ENCODE results near the gene SV2B.

Gene SV2B

DNA sequence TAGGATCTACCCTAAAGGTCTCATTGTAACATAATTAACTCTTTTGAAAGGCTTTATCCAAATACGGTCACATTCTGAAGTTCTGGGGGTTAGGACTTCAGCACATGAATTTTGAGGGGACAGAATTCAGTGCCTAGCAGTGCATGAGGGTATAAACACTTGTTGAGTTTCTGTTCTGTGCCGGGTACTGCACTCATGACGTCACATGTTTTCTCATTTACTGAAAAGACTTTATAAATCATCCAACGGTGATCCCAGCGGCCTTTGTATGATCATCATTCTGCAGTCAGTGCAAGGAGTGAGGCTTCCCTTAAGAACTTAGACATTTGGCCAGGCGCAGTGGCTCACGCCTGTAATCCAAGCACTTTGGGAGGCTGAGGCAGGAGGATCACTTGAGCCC lies 25.1 kb downstream of the SV2B start:
- Histone ChIP-seq H2BK120ac (ENCODE audit: insufficient read depth, low read length, poor library complexity) (no peak overlapping the region), H3K9me3 (ENCODE audit: insufficient read depth, low read depth, low read length) (no peaks in the 10 kb centered on the region), H3K4me1 (ENCODE audit: control insufficient read depth in 1 of 2, insufficient read depth in 2 of 2, low read length in 2 of 2) (no peaks in the 10 kb centered on the region), H3K27ac (ENCODE audit: low read depth, low read length) (no peak overlapping the region), H4K91ac (ENCODE audit: low read depth, low read length) (no peak overlapping the region), H3K27me3 (ENCODE audit: insufficient read depth, low read length) (no peaks in the 10 kb centered on the region), H3K36me3 (ENCODE audit: control insufficient read depth in 1 of 2, insufficient read depth in 2 of 2, low read length in 2 of 2) (no peaks in the 10 kb centered on the region), H3K79me1 (ENCODE audit: low read length) (no peaks in the 10 kb centered on the region), H2BK12ac (ENCODE audit: low read length) (no peak overlapping the region), H3K23ac (ENCODE audit: low read length) (no peak overlapping the region), H3K9ac (ENCODE audit: low read length) (no peak overlapping the region), H3K79me2 (ENCODE audit: control insufficient read depth, insufficient read depth, low read length, poor library complexity) (no peaks in the 10 kb centered on the region), H2AK5ac (ENCODE audit: low read length) (no peak overlapping the region), H2BK5ac (ENCODE audit: low read depth, low read length, poor library complexity) (no peak overlapping the region), H3K4me3 (ENCODE audit: low read depth, low read length) (no peak overlapping the region), H4K8ac (ENCODE audit: low read depth, low read length) (no peak overlapping the region), H3K4ac (ENCODE audit: low read depth, low read length) (no peak overlapping the region), H3K4me2 (ENCODE audit: low read length) (no peak overlapping the region), H3K14ac (ENCODE audit: low read length) (no peak overlapping the region), H2AFZ (ENCODE audit: insufficient read depth, low read length, poor library complexity) (no peak overlapping the region), H4K12ac (ENCODE audit: low read depth, low read length) (no peak overlapping the region), H3K18ac (ENCODE audit: low read length) (no peak overlapping the region)
- DNase-seq = no peak
- WGBS (ENCODE audit: extremely low coverage, insufficient coverage, insufficient read length) = no CpG with 5 or more reads among the region's 7 CpGs

DNA sequence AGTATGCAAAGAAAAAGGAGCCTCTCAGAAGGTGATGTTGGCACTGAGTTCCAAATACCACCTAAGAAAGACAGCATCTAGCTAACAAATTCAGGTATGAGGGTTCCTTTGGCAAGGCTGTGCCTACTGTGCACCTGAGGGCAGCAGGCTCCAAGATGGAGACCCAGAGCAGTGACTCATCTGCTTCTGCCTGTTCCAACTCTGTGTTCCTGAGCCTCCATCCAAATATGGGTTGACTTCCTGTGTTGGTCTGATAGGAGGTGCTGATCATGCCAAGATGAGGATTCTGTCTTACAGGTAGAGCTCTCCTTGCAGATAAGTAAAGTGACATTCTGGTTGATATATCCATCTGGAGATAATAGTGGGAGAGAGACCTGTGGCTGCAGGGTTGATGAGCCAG lies 26.0 kb downstream of the SV2B start:
- no peak overlapping the region for H2BK120ac ChIP-seq (ENCODE audit: insufficient read depth, low read length, poor library complexity)
- no peaks in the 10 kb centered on the region for H3K79me2 ChIP-seq (ENCODE audit: control insufficient read depth, insufficient read depth, low read length, poor library complexity)
- DNase-seq = no peak
- no peak overlapping the region for H3K18ac ChIP-seq (ENCODE audit: low read length)
- no peaks in the 10 kb centered on the region for H3K36me3 ChIP-seq (ENCODE audit: control insufficient read depth in 1 of 2, insufficient read depth in 2 of 2, low read length in 2 of 2)
- H3K9me3 ChIP-seq (ENCODE audit: insufficient read depth, low read depth, low read length) = no peaks in the 10 kb centered on the region
- H4K91ac ChIP-seq (ENCODE audit: low read depth, low read length) = no peak overlapping the region
- H4K12ac ChIP-seq (ENCODE audit: low read depth, low read length) = no peak overlapping the region
- no peak overlapping the region for H2BK5ac ChIP-seq (ENCODE audit: low read depth, low read length, poor library complexity)
- H4K8ac ChIP-seq (ENCODE audit: low read depth, low read length) = no peak overlapping the region
- no peak overlapping the region for H2AFZ ChIP-seq (ENCODE audit: insufficient read depth, low read length, poor library complexity)
- H3K79me1 ChIP-seq (ENCODE audit: low read length) = no peaks in the 10 kb centered on the region
- H3K4ac ChIP-seq (ENCODE audit: low read depth, low read length) = no peak overlapping the region
- H2BK12ac ChIP-seq (ENCODE audit: low read length) = no peak overlapping the region
- H3K23ac ChIP-seq (ENCODE audit: low read length) = no peak overlapping the region
- H2AK5ac ChIP-seq (ENCODE audit: low read length) = no peak overlapping the region
- no peak overlapping the region for H3K4me3 ChIP-seq (ENCODE audit: low read depth, low read length)
- H3K27ac ChIP-seq (ENCODE audit: low read depth, low read length) = no peak overlapping the region
- H3K4me2 ChIP-seq (ENCODE audit: low read length) = no peak overlapping the region
- H3K9ac ChIP-seq (ENCODE audit: low read length) = no peak overlapping the region
- no peaks in the 10 kb centered on the region for H3K4me1 ChIP-seq (ENCODE audit: control insufficient read depth in 1 of 2, insufficient read depth in 2 of 2, low read length in 2 of 2)
- H3K14ac ChIP-seq (ENCODE audit: low read length) = no peak overlapping the region
- H3K27me3 ChIP-seq (ENCODE audit: insufficient read depth, low read length) = no peaks in the 10 kb centered on the region

DNA sequence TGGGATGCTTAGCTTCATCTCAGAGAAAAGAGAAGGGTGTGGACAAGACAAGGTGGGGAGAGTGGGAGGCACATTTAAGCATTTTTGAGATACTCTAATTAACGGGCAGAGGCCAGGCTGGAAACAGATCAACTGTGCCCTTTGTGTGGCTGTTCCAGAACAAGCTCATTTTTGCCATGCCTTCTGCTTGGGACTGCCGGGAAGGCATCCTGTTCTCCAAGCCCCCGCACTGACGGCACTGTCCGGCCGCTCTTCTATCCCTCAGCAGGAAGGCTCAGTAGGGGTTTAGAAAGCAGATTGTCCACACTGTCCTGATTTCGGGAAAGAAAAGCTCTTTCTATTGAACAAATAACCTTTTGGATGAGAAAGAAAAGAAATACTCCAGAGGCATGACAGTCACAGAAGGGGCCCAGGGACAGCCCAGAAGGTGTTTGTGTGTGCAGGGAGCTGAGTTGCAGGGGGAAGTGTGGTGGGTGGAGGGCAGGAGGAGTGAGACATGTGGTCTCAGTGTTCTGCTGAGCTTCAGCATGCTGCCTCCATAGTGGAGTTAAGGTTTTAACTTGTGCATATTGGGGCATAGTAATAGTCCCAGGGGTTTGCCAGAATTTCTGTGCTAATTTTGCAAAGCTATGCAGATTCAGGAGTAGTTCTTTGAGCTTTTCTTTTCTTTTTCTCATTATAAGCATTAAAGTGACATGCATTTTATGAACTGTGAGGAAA lies 27.3 kb downstream of the SV2B start:
- Histone ChIP-seq H3K79me2 (ENCODE audit: control insufficient read depth, insufficient read depth, low read length, poor library complexity) (no peaks in the 10 kb centered on the region), H3K9me3 (ENCODE audit: insufficient read depth, low read depth, low read length) (no peaks in the 10 kb centered on the region), H3K4me2 (ENCODE audit: low read length) (no peak overlapping the region), H2AK5ac (ENCODE audit: low read length) (no peak overlapping the region), H2BK5ac (ENCODE audit: low read depth, low read length, poor library complexity) (no peak overlapping the region), H3K36me3 (ENCODE audit: control insufficient read depth in 1 of 2, insufficient read depth in 2 of 2, low read length in 2 of 2) (no peaks in the 10 kb centered on the region), H4K12ac (ENCODE audit: low read depth, low read length) (no peak overlapping the region), H3K4ac (ENCODE audit: low read depth, low read length) (no peak overlapping the region), H3K27ac (ENCODE audit: low read depth, low read length) (no peak overlapping the region), H2BK120ac (ENCODE audit: insufficient read depth, low read length, poor library complexity) (no peak overlapping the region), H3K79me1 (ENCODE audit: low read length) (no peaks in the 10 kb centered on the region), H2BK12ac (ENCODE audit: low read length) (no peak overlapping the region), H2AFZ (ENCODE audit: insufficient read depth, low read length, poor library complexity) (no peak overlapping the region), H3K4me3 (ENCODE audit: low read depth, low read length) (no peak overlapping the region), H3K14ac (ENCODE audit: low read length) (no peak overlapping the region), H3K9ac (ENCODE audit: low read length) (no peak overlapping the region), H4K91ac (ENCODE audit: low read depth, low read length) (no peak overlapping the region), H3K23ac (ENCODE audit: low read length) (no peak overlapping the region), H3K27me3 (ENCODE audit: insufficient read depth, low read length) (no peaks in the 10 kb centered on the region), H4K8ac (ENCODE audit: low read depth, low read length) (no peak overlapping the region), H3K4me1 (ENCODE audit: control insufficient read depth in 1 of 2, insufficient read depth in 2 of 2, low read length in 2 of 2) (no peaks in the 10 kb centered on the region), H3K18ac (ENCODE audit: low read length) (no peak overlapping the region)
- DNase-seq = no peak
- WGBS (ENCODE audit: extremely low coverage, insufficient coverage, insufficient read length) = no CpG with 5 or more reads among the region's 7 CpGs

DNA sequence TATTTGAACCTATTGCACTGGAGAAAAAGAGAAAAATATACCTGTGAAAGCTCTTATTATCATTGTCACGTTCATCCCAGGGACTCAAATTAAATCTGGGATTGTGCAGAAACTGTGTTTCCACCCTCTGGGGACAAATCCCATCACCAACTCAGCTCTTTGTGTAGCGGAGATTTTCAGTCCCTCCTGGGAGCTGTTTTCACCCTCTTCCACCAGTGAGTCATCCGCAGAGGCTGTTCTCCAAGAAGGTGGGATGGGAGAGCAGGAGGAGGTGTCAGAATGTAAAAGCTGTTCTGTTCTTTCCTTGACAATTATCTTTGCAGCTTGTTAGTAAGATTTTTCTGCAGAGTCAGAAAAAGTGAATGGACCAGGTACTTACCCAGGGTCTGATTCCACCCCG lies 28.0 kb downstream of the SV2B start:
- no peaks in the 10 kb centered on the region for H3K27me3 ChIP-seq (ENCODE audit: insufficient read depth, low read length)
- no peak overlapping the region for H4K91ac ChIP-seq (ENCODE audit: low read depth, low read length)
- no CpG with 5 or more reads among the region's 4 CpGs for WGBS (ENCODE audit: extremely low coverage, insufficient coverage, insufficient read length)
- no peaks in the 10 kb centered on the region for H3K79me2 ChIP-seq (ENCODE audit: control insufficient read depth, insufficient read depth, low read length, poor library complexity)
- H2AFZ ChIP-seq (ENCODE audit: insufficient read depth, low read length, poor library complexity) = no peak overlapping the region
- H3K4me3 ChIP-seq (ENCODE audit: low read depth, low read length) = no peak overlapping the region
- no peak overlapping the region for H3K14ac ChIP-seq (ENCODE audit: low read length)
- H4K12ac ChIP-seq (ENCODE audit: low read depth, low read length) = no peak overlapping the region
- no peak overlapping the region for H3K27ac ChIP-seq (ENCODE audit: low read depth, low read length)
- no peak overlapping the region for H2BK12ac ChIP-seq (ENCODE audit: low read length)
- H3K4me2 ChIP-seq (ENCODE audit: low read length) = no peak overlapping the region
- no peaks in the 10 kb centered on the region for H3K79me1 ChIP-seq (ENCODE audit: low read length)
- no peak overlapping the region for H2AK5ac ChIP-seq (ENCODE audit: low read length)
- no peak for DNase-seq
- no peak overlapping the region for H4K8ac ChIP-seq (ENCODE audit: low read depth, low read length)
- no peaks in the 10 kb centered on the region for H3K4me1 ChIP-seq (ENCODE audit: control insufficient read depth in 1 of 2, insufficient read depth in 2 of 2, low read length in 2 of 2)
- no peak overlapping the region for H3K4ac ChIP-seq (ENCODE audit: low read depth, low read length)
- no peak overlapping the region for H3K18ac ChIP-seq (ENCODE audit: low read length)
- H3K23ac ChIP-seq (ENCODE audit: low read length) = no peak overlapping the region
- no peaks in the 10 kb centered on the region for H3K36me3 ChIP-seq (ENCODE audit: control insufficient read depth in 1 of 2, insufficient read depth in 2 of 2, low read length in 2 of 2)
- no peak overlapping the region for H3K9ac ChIP-seq (ENCODE audit: low read length)
- no peak overlapping the region for H2BK120ac ChIP-seq (ENCODE audit: insufficient read depth, low read length, poor library complexity)
- H2BK5ac ChIP-seq (ENCODE audit: low read depth, low read length, poor library complexity) = no peak overlapping the region
- H3K9me3 ChIP-seq (ENCODE audit: insufficient read depth, low read depth, low read length) = no peaks in the 10 kb centered on the region
